IMR-90 (cell line): ENCODE measurements around the gene EXOC4. TPM values are rescaled to one million over a fixed set of nuclear protein-coding genes. Genes with fewer than 3 reads are reported as not detected.

Source experiments
- ATAC-seq: fragments of 200-7000 bp; cut with Tn5 transposase; 2 replicates; pipeline ENCODE4 v1.9.1; 2020; ENCODE audit warnings: low read depth, mild to moderate bottlenecking, moderate library complexity
- BruUV-seq: library from RNA; stranded (reverse); fragments of 400-500 nt; replicated peaks from 2 replicates; lab custom pipeline; 2021; lab: Mats Ljungman, UMichigan
- CTCF ChIA-PET: fragments of 300-600 bp; formaldehyde crosslinking; extraction: SDS; loops from one replicate; lab custom pipeline; 2021; ENCODE audit warnings: antibody characterized with exemption; lab: Yijun Ruan, JAX
- POLR2A ChIA-PET: fragments of 300-600 bp; sonication (Branson Sonifier 250); formaldehyde crosslinking; loops from one replicate; lab custom pipeline; 2022; ENCODE audit warnings: antibody characterized with exemption; ENCODE audit not compliant: unreplicated experiment; lab: Charles Lee
- DNase-seq: peaks from one replicate; pipeline ENCODE4 v3.0.0; 2013
- H2AFZ ChIP-seq: replicated peaks from 2 replicates; pipeline ENCODE3; 2013; ENCODE audit warnings: low read length, mild to moderate bottlenecking; ENCODE audit not compliant: poor library complexity
- H2AK5ac ChIP-seq: 2 replicates; pipeline ENCODE4 v1.6.1; 2013; ENCODE audit warnings: low read depth, low read length, inconsistent platforms
- H2AK9ac ChIP-seq: replicated peaks from 2 replicates; pipeline ENCODE3; 2013; ENCODE audit warnings: mild to moderate bottlenecking, low read depth, low read length, moderate library complexity; ENCODE audit not compliant: poor library complexity
- H2BK120ac ChIP-seq: 2 replicates; pipeline ENCODE4 v1.6.1; 2013; ENCODE audit warnings: low read depth, low read length, inconsistent platforms
- H2BK15ac ChIP-seq: 3 replicates; pipeline ENCODE4 v1.6.1; 2013; ENCODE audit warnings: low read depth, low read length, inconsistent platforms
- H2BK20ac ChIP-seq: 2 replicates; pipeline ENCODE4 v1.6.1; 2013; ENCODE audit warnings: low read depth, mild to moderate bottlenecking, inconsistent platforms, low read length, moderate library complexity
- H2BK5ac ChIP-seq: 2 replicates; pipeline ENCODE4 v1.6.1; 2013; ENCODE audit warnings: mild to moderate bottlenecking, low read depth, low read length, inconsistent platforms; ENCODE audit not compliant: poor library complexity, severe bottlenecking
- H3K14ac ChIP-seq: replicated peaks from 2 replicates; pipeline ENCODE4 v1.6.1; 2013; ENCODE audit warnings: low read depth, low read length, inconsistent platforms
- H3K18ac ChIP-seq: 2 replicates; pipeline ENCODE4 v1.6.1; 2013; ENCODE audit warnings: low read depth, low read length, control low read depth
- H3K23ac ChIP-seq: 2 replicates; pipeline ENCODE4 v1.6.1; 2013; ENCODE audit warnings: low read depth, low read length, inconsistent platforms
- H3K27ac ChIP-seq: 2 replicates; pipeline ENCODE4 v1.5.1; 2013; ENCODE audit warnings: mild to moderate bottlenecking, control low read depth, low read length; ENCODE audit not compliant: insufficient read depth
- H3K27me3 ChIP-seq: 2 replicates; pipeline ENCODE4 v1.6.1; 2013; ENCODE audit warnings: low read length; ENCODE audit not compliant: control insufficient read depth, insufficient read depth
- H3K36me3 ChIP-seq: 2 replicates; pipeline ENCODE4 v1.6.1; 2013; ENCODE audit warnings: low read length, mixed read lengths; ENCODE audit not compliant: control insufficient read depth, insufficient read depth
- H3K4ac ChIP-seq: 2 replicates; pipeline ENCODE4 v1.6.1; 2013; ENCODE audit warnings: low read depth, low read length, inconsistent platforms
- H3K4me1 ChIP-seq: 2 replicates; pipeline ENCODE4 v1.6.1; 2013; ENCODE audit warnings: low read length, mixed read lengths; ENCODE audit not compliant: control insufficient read depth, insufficient read depth
- H3K4me2 ChIP-seq: 2 replicates; pipeline ENCODE4 v1.6.1; 2013; ENCODE audit warnings: low read depth, mild to moderate bottlenecking, control low read depth, low read length, moderate library complexity
- H3K4me3 ChIP-seq: 2 replicates; pipeline ENCODE4 v1.5.1; 2013; ENCODE audit warnings: low read depth, mild to moderate bottlenecking, control low read depth, low read length, moderate library complexity; ENCODE audit not compliant: insufficient read depth
- H3K56ac ChIP-seq: 2 replicates; pipeline ENCODE4 v1.6.1; 2013; ENCODE audit warnings: low read length, inconsistent platforms; ENCODE audit not compliant: insufficient read depth; ENCODE audit errors: extremely low read depth
- H3K79me1 ChIP-seq, 2 experiments: 2 replicates each; pipeline ENCODE4 v1.6.1; 2013; ENCODE audit warnings: low read length in 2 of 2, inconsistent platforms in 1 of 2, low read depth in 1 of 2
- H3K9ac ChIP-seq: 2 replicates; pipeline ENCODE4 v1.6.1; 2013; ENCODE audit warnings: low read depth, low read length, control low read depth
- H3K9me1 ChIP-seq: 2 replicates; pipeline ENCODE4 v1.6.1; 2013; ENCODE audit warnings: low read length, inconsistent platforms; ENCODE audit not compliant: insufficient read depth
- H3K9me3 ChIP-seq: 2 replicates; pipeline ENCODE4 v1.6.1; 2013; ENCODE audit warnings: low read length; ENCODE audit not compliant: control insufficient read depth, insufficient read depth
- H4K20me1 ChIP-seq: 2 replicates; pipeline ENCODE4 v1.6.1; 2013; ENCODE audit warnings: low read length, inconsistent platforms; ENCODE audit not compliant: insufficient read depth
- H4K5ac ChIP-seq: 2 replicates; pipeline ENCODE4 v1.6.1; 2013; ENCODE audit warnings: mild to moderate bottlenecking, low read depth, low read length, control low read depth
- H4K8ac ChIP-seq, 2 experiments: 2 replicates each; pipeline ENCODE4 v1.6.1; 2013; ENCODE audit warnings: low read depth in 2 of 2, low read length in 2 of 2, control low read depth in 1 of 2, inconsistent platforms in 1 of 2
- H4K91ac ChIP-seq: 2 replicates; pipeline ENCODE4 v1.6.1; 2013; ENCODE audit warnings: low read depth, low read length, inconsistent platforms; ENCODE audit not compliant: insufficient read depth
- BHLHE40 ChIP-seq: fragments of 150-350 bp; IDR thresholded peaks from 2 replicates; pipeline ENCODE4 v1.6.1; 2016; ENCODE audit warnings: mild to moderate bottlenecking, low read depth, low read length
- CEBPB ChIP-seq: IDR thresholded peaks from 2 replicates; pipeline ENCODE4 v1.6.1; 2012; ENCODE audit warnings: low read depth, low read length, improper control_type of control experiment
- CTCF ChIP-seq: conservative IDR thresholded peaks from 2 replicates; pipeline ENCODE4 v1.5.1; 2012; ENCODE audit warnings: mild to moderate bottlenecking, low read depth, low read length, improper control_type of control experiment
- ELK1 ChIP-seq: fragments of 150-350 bp; IDR thresholded peaks from 2 replicates; pipeline ENCODE4 v1.6.1; 2016; ENCODE audit warnings: low read depth, mild to moderate bottlenecking, low read length, moderate library complexity, borderline replicate concordance
- FOS ChIP-seq: fragments of 150-350 bp; IDR thresholded peaks from 2 replicates; pipeline ENCODE4 v1.6.1; 2016; ENCODE audit warnings: low read depth, low read length
- MAFK ChIP-seq: IDR thresholded peaks from 2 replicates; pipeline ENCODE4 v1.6.1; 2012; ENCODE audit warnings: low read depth, low read length, improper control_type of control experiment
- MXI1 ChIP-seq: IDR thresholded peaks from 2 replicates; pipeline ENCODE4 v1.6.1; 2012; ENCODE audit warnings: low read depth, mild to moderate bottlenecking, low read length, moderate library complexity, borderline replicate concordance
- NFE2L2 ChIP-seq: fragments of 150-350 bp; IDR thresholded peaks from 2 replicates; pipeline ENCODE4 v1.6.1; 2016; ENCODE audit warnings: low read depth, mild to moderate bottlenecking, low read length
- POLR2A ChIP-seq: IDR thresholded peaks from 2 replicates; pipeline ENCODE4 v1.6.1; 2012; ENCODE audit warnings: mild to moderate bottlenecking, low read depth, low read length
- RAD21 ChIP-seq: IDR thresholded peaks from 2 replicates; pipeline ENCODE4 v1.6.1; 2012; ENCODE audit warnings: low read length, improper control_type of control experiment
- RFX5 ChIP-seq: IDR thresholded peaks from 2 replicates; pipeline ENCODE4 v1.8.0; 2012; ENCODE audit warnings: low read depth, mild to moderate bottlenecking, low read length, moderate library complexity
- SMC3 ChIP-seq: fragments of 150-350 bp; IDR thresholded peaks from 2 replicates; pipeline ENCODE4 v1.6.1; 2016; ENCODE audit warnings: low read depth, mild to moderate bottlenecking, antibody characterized with exemption, low read length, moderate library complexity
- USF2 ChIP-seq: fragments of 150-350 bp; IDR thresholded peaks from 2 replicates; pipeline ENCODE4 v1.6.1; 2017; ENCODE audit warnings: mild to moderate bottlenecking, antibody characterized with exemption, low read length, low read depth
- WGBS, 2 experiments: methylation state at CpG; one replicate each; pipeline versions ENCODE4 v1.1.5 to v1.1.7; 2013; ENCODE audit warnings: missing lambda C conversion rate in 2 of 2; ENCODE audit not compliant: insufficient read length in 1 of 2; ENCODE audit errors: extremely low coverage in 2 of 2; 5-methylcytosine and 5-hydroxymethylcytosine counted together
- dilution Hi-C: fragments of 300-500 bp; cut with HindIII; formaldehyde crosslinking; loops from one replicate; pipeline ENCODE4 v1.14.3; 2018; ENCODE audit warnings: low sequenced_read_pairs; ENCODE audit not compliant: unreplicated experiment
- in situ Hi-C: fragments of 300-500 bp; cut with MboI; formaldehyde crosslinking; loops from 3 replicates; pipeline ENCODE4 v1.14.3; 2019; ENCODE audit warnings: low sequenced_read_pairs, inconsistent platforms, mixed read lengths
- intact Hi-C: fragments of 100-400 bp; cut with micrococcal nuclease; formaldehyde crosslinking; loops from 2 replicates; pipeline ENCODE4 v1.10.0; 2022
- polyA plus RNA-seq, 3 experiments: library from polyadenylated mRNA; depleted of rRNA; stranded (reverse); fragments of >200 nt; gene quantifications; 2 replicates each; pipeline ENCODE4 v1.2.3, GENCODE V29; 2012; ENCODE audit warnings: low replicate concordance in 1 of 3
- total RNA-seq: library from RNA; depleted of rRNA; stranded (reverse); fragments of >200 nt; gene quantifications from 2 replicates; pipeline ENCODE4 v1.2.3, GENCODE V29; 2012

The EXOC4 gene
- total and polyA plus RNA-seq, 2 of the 4 experiments (the other 2 are of a cell fraction): 25.4 to 94.6 TPM

- H3K4me1 ChIP-seq: no peaks in the 10 kb centered on the region
Observed at GRCh38 chr7:134065415-134065814, 812.5 kb downstream of the EXOC4 start.

More at GRCh38 chr7:134065415-134065814, 812.5 kb downstream of the EXOC4 start:
- Histone ChIP-seq H3K4me2 (no peak overlapping the region), H3K4me3 (no peak overlapping the region), H4K91ac (no peak overlapping the region), H2BK20ac (no peak overlapping the region), H3K27ac (no peak overlapping the region), H3K23ac (no peak overlapping the region), H2AK5ac (no peak overlapping the region), H2BK15ac (no peak overlapping the region), H3K27me3 (no peaks in the 10 kb centered on the region), H3K9ac (no peak overlapping the region), H4K5ac (no peak overlapping the region), H3K4ac (no peak overlapping the region), H2BK120ac (no peak overlapping the region), H3K14ac (no peak overlapping the region), H3K18ac (no peak overlapping the region), H3K56ac (no peak overlapping the region), H3K9me1 (peaks cover 4% of the 10 kb centered on the region; the same call in 1 of the 2 replicates), H3K36me3 (no peaks in the 10 kb centered on the region), H2AK9ac (no peak overlapping the region), H3K79me1 (no peaks in the 10 kb centered on the region), H2BK5ac (no peak overlapping the region), H4K8ac (no peak overlapping the region), H2AFZ (no peak overlapping the region), H4K20me1 (no peaks in the 10 kb centered on the region), H3K9me3 (no peaks in the 10 kb centered on the region)
- ChIA-PET POLR2A (no interaction called here), CTCF (no interaction called here)
- TF ChIP-seq BHLHE40: no peak
- TF ChIP-seq CEBPB: no peak
- no peak for TF ChIP-seq CTCF
- TF ChIP-seq RFX5: no peak
- TF ChIP-seq ELK1: no peak
- TF ChIP-seq FOS: no peak
- TF ChIP-seq RAD21: no peak
- no peak for TF ChIP-seq MXI1
- no peak for TF ChIP-seq NFE2L2
- TF ChIP-seq MAFK: no peak
- TF ChIP-seq USF2: no peak
- TF ChIP-seq SMC3: no peak
- TF ChIP-seq POLR2A: no peak
- ATAC-seq (no peak), DNase-seq (no peak)
- intact Hi-C loops: no loop called here
- in situ Hi-C loops: no loop called here
- WGBS, 2 experiments: 89% methylated on average over 1 of the region's 4 CpGs; no CpG with 5 or more reads in 1 of the 2 experiments
- no TSS peak for BruUV-seq
- dilution Hi-C loops: no loop called here
